Activated CD4-positive, alpha-beta T cell treated with anti-CD3 and anti-CD28 coated beads for 4 hours (primary cell): Measurements from ENCODE around the gene SLK.

ENCODE experiments used
- DNase-seq, 2 donors: peaks; one replicate each; pipeline ENCODE4 v3.0.0-alpha.2; 2020

Gene SLK

GRCh38 chr10:103966671-103967447, at the start of gene SLK:
Gene SLK, plus strand, starts transcription at chr10:103967140. Its CDS starts 606 bp downstream, at chr10:103967746.
- DNase-seq: peak; percentile 79 to 84

GRCh38 chr10:103917302-103918052, 49.5 kb upstream of the SLK start:
- DNase-seq: no peak

- peak; percentile 91 to 97 for DNase-seq
These were observed 48.7 kb upstream of the SLK start, which contains the start of gene STN1 for GRCh38 chr10:103918053-103918846. Gene STN1, minus strand, starts transcription at chr10:103918184. Its CDS starts 590 bp downstream, at chr10:103917594.

GRCh38 chr10:103919648-103920025, 47.3 kb upstream of the SLK start:
- no peak for DNase-seq

- DNase-seq: no peak
These were observed 45.7 kb upstream of the SLK start for GRCh38 chr10:103921248-103921647.

GRCh38 chr10:103921750-103922195, 45.2 kb upstream of the SLK start:
- DNase-seq: peak in 1 of 2 donors; percentile 6

- no peak for DNase-seq
These were observed 44.3 kb upstream of the SLK start for GRCh38 chr10:103922659-103923058.

GRCh38 chr10:103923502-103923901, 43.4 kb upstream of the SLK start:
- DNase-seq: no peak

GRCh38 chr10:103925591-103925990, 41.3 kb upstream of the SLK start:
- no peak for DNase-seq

GRCh38 chr10:103926722-103927319, 40.1 kb upstream of the SLK start:
- no peak for DNase-seq

GRCh38 chr10:103928784-103929183, 38.2 kb upstream of the SLK start:
- DNase-seq: no peak

- DNase-seq: no peak
These were observed 37.5 kb upstream of the SLK start for GRCh38 chr10:103929381-103929921.

GRCh38 chr10:103930449-103930848, 36.5 kb upstream of the SLK start:
- no peak for DNase-seq

GRCh38 chr10:103930881-103931280, 36.1 kb upstream of the SLK start:
- DNase-seq: no peak

GRCh38 chr10:103931603-103932002, 35.3 kb upstream of the SLK start:
- no peak for DNase-seq

- DNase-seq: no peak
These were observed 34.7 kb upstream of the SLK start for GRCh38 chr10:103932271-103932670.

- DNase-seq: no peak
These were observed 34.0 kb upstream of the SLK start for GRCh38 chr10:103932971-103933370.

GRCh38 chr10:103933557-103934121, 33.3 kb upstream of the SLK start:
- DNase-seq: no peak

GRCh38 chr10:103934308-103934707, 32.6 kb upstream of the SLK start:
- no peak for DNase-seq

- DNase-seq: no peak
These were observed 30.9 kb upstream of the SLK start for GRCh38 chr10:103936022-103936421.

- DNase-seq: no peak
These were observed 27.4 kb upstream of the SLK start for GRCh38 chr10:103939522-103939921.

GRCh38 chr10:103941801-103942200, 25.1 kb upstream of the SLK start:
- DNase-seq: no peak
